HL-60 (cell line): ENCODE results near the gene SEC24A.

Experiments
- DNase-seq, 2 experiments: peaks; one replicate each; pipeline ENCODE4 v3.0.0-alpha.2; 2010 to 2020; ENCODE audit warnings: low read depth in 1 of 2, low spot score in 1 of 2
- H3K27ac ChIP-seq: fragments of 250-450 bp; sonication (Bioruptor Pico); replicated peaks from 2 replicates; pipeline ENCODE4 v1.5.1; 2020; ENCODE audit warnings: mild to moderate bottlenecking, moderate library complexity
- H3K27me3 ChIP-seq: fragments of 250-450 bp; sonication (Bioruptor Pico); 2 replicates; pipeline ENCODE4 v1.5.1; 2021; ENCODE audit warnings: mild to moderate bottlenecking, moderate library complexity; ENCODE audit not compliant: insufficient read depth, poor library complexity, severe bottlenecking
- H3K4me3 ChIP-seq: replicated peaks from 2 replicates; pipeline ENCODE4 v1.5.1; 2011; ENCODE audit warnings: mild to moderate bottlenecking, control low read depth, low read length; ENCODE audit not compliant: insufficient read depth
- GABPA ChIP-seq: IDR thresholded peaks from 2 replicates; pipeline ENCODE4 v1.6.1; 2012; ENCODE audit warnings: low read depth
- POLR2AphosphoS5 ChIP-seq: IDR thresholded peaks from 2 replicates; pipeline ENCODE4 v1.6.1; 2012; ENCODE audit warnings: low read depth
- SPI1 ChIP-seq: IDR thresholded peaks from 2 replicates; pipeline ENCODE4 v1.6.1; 2012; ENCODE audit warnings: low read depth, mild to moderate bottlenecking, borderline replicate concordance
- TF ChIP-seq, protein P1 (sequence below): IDR thresholded peaks from one replicate; pipeline ENCODE4 v1.5.1; 2011; ENCODE audit warnings: low read length, control low read depth, inconsistent platforms; ENCODE audit not compliant: insufficient read depth
- TF ChIP-seq, protein P2 (sequence below): IDR thresholded peaks from 2 replicates; pipeline ENCODE4 v1.6.1; 2012; ENCODE audit warnings: low read depth; ENCODE audit not compliant: insufficient replicate concordance

The SEC24A gene

DNA sequence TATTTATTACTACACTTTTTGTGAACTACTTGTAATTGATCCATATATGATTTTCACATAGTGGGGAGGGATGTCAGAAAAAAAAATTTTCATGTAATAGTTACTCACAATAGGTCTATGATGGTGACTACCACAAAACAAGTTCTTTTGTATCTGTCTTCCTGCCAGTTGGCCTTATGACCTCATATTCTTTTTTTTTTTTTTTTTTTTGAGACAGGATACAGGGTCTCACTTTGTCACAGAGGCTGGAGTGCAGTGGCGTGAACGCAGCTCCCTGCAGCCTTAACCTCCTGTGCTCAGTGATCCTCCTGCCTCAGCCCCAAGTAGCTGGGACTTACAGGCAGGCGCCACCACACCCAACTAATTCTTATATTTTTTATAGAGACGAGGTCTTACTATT lies 10.9 kb downstream of the SEC24A start:
- no peak for DNase-seq
- TF ChIP-seq GABPA (no peak), POLR2AphosphoS5 (no peak), SPI1 (no peak)
- TF ChIP-seq, protein P1, sequence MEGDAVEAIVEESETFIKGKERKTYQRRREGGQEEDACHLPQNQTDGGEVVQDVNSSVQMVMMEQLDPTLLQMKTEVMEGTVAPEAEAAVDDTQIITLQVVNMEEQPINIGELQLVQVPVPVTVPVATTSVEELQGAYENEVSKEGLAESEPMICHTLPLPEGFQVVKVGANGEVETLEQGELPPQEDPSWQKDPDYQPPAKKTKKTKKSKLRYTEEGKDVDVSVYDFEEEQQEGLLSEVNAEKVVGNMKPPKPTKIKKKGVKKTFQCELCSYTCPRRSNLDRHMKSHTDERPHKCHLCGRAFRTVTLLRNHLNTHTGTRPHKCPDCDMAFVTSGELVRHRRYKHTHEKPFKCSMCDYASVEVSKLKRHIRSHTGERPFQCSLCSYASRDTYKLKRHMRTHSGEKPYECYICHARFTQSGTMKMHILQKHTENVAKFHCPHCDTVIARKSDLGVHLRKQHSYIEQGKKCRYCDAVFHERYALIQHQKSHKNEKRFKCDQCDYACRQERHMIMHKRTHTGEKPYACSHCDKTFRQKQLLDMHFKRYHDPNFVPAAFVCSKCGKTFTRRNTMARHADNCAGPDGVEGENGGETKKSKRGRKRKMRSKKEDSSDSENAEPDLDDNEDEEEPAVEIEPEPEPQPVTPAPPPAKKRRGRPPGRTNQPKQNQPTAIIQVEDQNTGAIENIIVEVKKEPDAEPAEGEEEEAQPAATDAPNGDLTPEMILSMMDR: no peak
- TF ChIP-seq, protein P2, sequence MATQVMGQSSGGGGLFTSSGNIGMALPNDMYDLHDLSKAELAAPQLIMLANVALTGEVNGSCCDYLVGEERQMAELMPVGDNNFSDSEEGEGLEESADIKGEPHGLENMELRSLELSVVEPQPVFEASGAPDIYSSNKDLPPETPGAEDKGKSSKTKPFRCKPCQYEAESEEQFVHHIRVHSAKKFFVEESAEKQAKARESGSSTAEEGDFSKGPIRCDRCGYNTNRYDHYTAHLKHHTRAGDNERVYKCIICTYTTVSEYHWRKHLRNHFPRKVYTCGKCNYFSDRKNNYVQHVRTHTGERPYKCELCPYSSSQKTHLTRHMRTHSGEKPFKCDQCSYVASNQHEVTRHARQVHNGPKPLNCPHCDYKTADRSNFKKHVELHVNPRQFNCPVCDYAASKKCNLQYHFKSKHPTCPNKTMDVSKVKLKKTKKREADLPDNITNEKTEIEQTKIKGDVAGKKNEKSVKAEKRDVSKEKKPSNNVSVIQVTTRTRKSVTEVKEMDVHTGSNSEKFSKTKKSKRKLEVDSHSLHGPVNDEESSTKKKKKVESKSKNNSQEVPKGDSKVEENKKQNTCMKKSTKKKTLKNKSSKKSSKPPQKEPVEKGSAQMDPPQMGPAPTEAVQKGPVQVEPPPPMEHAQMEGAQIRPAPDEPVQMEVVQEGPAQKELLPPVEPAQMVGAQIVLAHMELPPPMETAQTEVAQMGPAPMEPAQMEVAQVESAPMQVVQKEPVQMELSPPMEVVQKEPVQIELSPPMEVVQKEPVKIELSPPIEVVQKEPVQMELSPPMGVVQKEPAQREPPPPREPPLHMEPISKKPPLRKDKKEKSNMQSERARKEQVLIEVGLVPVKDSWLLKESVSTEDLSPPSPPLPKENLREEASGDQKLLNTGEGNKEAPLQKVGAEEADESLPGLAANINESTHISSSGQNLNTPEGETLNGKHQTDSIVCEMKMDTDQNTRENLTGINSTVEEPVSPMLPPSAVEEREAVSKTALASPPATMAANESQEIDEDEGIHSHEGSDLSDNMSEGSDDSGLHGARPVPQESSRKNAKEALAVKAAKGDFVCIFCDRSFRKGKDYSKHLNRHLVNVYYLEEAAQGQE: no peak
- H3K27me3 ChIP-seq: no peaks in the 10 kb centered on the region
- H3K27ac ChIP-seq: no peak overlapping the region
- no peak overlapping the region for H3K4me3 ChIP-seq

GRCh38 chr5:134659922-134660321 lies 11.3 kb downstream of the SEC24A start:
- Histone ChIP-seq H3K4me3 (no peak overlapping the region), H3K27ac (no peak overlapping the region), H3K27me3 (no peaks in the 10 kb centered on the region)
- TF ChIP-seq GABPA (no peak), SPI1 (no peak), POLR2AphosphoS5 (no peak)
- TF ChIP-seq, protein P2: no peak
- TF ChIP-seq, protein P1: no peak
- no peak for DNase-seq

GRCh38 chr5:134662971-134663370 lies 14.4 kb downstream of the SEC24A start:
- DNase-seq: no peak
- Histone ChIP-seq H3K4me3 (no peak overlapping the region), H3K27ac (no peak overlapping the region), H3K27me3 (no peaks in the 10 kb centered on the region)
- TF ChIP-seq, protein P2: no peak
- TF ChIP-seq, protein P1: no peak
- TF ChIP-seq POLR2AphosphoS5 (no peak), GABPA (no peak), SPI1 (no peak)
